ENCODE results near the gene NBL1.

The NBL1 gene

GRCh38 chr1:19706136-19706535, 62.0 kb downstream of the NBL1 start:
- no peak for DNase-seq
